MM.1S (cell line): ENCODE data around the gene BCL11A.

Experiments used
- CTCF ChIP-seq: fragments of 300-600 bp; sonication (generic); IDR thresholded peaks from 2 replicates; pipeline ENCODE4 v1.5.1; 2016; ENCODE audit warnings: antibody characterized with exemption, low read length, mixed read lengths
- EZH2 ChIP-seq: fragments of 300-600 bp; sonication (generic); optimal IDR thresholded peaks from 2 replicates; pipeline ENCODE3; 2017; ENCODE audit warnings: low read depth, mild to moderate bottlenecking, antibody characterized with exemption, low read length, mixed read lengths
- EZH2phosphoT487 ChIP-seq: fragments of 300-600 bp; sonication (generic); IDR thresholded peaks from 2 replicates; pipeline ENCODE4 v1.6.1; 2018; ENCODE audit warnings: antibody characterized with exemption, low read length

- TF ChIP-seq CTCF (no peak), EZH2 (no peak), EZH2phosphoT487 (no peak)
Measured at GRCh38 chr2:60538101-60538500, 15.4 kb downstream of the BCL11A start.
